HG02642 (cell line): Measurements from ENCODE around the gene CLDN10.

Experiments used
- ATAC-seq: cut with Tn5 transposase; IDR thresholded peaks from one replicate; pipeline ENCODE4 v1.9.1; 2021; ENCODE audit warnings: mild to moderate bottlenecking; ENCODE audit not compliant: unreplicated experiment, poor library complexity

CLDN10 gene

GRCh38 chr13:95593462-95593861 lies 40.9 kb downstream of the CLDN10 start:
- ATAC-seq = no peak

GRCh38 chr13:95596701-95597100 lies 44.2 kb downstream of the CLDN10 start:
- no peak for ATAC-seq

DNA sequence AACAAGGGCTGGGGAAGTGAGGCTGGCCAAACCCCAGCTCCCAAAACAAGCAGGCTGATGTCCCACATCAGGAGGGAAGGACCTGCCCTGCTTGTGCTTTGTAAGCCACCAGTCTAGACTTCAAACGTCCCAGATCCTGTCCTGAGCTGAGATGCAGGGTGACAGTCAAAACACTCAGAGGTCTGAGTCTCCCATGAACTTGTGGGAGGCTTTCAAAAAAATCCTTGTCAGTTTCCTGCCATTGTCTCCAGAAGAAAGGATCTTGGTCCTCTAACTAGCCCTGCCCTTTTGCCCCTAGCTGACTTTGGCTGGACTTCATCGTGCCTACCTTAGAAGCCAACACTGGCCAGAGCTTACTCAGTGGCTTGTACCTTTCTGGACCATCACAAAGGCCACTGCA lies 48.7 kb downstream of the CLDN10 start:
- no peak for ATAC-seq

GRCh38 chr13:95601906-95602305 lies 49.4 kb downstream of the CLDN10 start:
- no peak for ATAC-seq

- ATAC-seq = no peak
Measured at GRCh38 chr13:95603887-95604555, 51.5 kb downstream of the CLDN10 start.

GRCh38 chr13:95604556-95604915 lies 52.0 kb downstream of the CLDN10 start:
- no peak for ATAC-seq

DNA sequence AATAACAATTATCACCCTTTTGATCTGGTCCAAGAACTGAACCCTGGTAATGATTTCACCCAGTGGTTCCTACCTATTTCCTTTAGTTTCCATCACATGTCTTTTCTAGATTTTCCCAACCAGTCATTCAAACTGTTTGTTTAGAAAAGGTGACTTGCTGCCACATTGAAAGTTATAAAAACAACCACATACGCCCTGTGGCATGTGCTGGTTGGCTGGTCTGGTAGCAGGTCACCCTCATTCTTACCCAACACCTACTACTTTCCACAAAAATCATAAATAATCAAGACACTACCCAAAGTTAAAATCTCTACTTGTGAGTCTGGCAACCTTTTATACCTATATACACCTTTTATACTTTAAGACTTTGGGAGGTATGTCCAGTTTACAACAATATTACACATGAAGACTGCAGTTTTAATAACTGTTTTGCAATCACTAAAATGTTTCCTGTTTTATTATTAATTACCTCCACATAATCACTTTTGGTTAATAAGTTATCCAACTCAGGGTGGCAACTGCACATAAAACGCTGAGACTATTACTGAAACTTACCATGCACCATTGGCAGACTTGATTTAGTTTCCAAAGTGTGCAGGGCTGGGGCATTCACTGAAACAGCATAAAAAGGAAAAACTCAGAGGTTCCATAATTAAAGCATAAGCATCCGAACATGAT lies 53.1 kb downstream of the CLDN10 start:
- no peak for ATAC-seq

DNA sequence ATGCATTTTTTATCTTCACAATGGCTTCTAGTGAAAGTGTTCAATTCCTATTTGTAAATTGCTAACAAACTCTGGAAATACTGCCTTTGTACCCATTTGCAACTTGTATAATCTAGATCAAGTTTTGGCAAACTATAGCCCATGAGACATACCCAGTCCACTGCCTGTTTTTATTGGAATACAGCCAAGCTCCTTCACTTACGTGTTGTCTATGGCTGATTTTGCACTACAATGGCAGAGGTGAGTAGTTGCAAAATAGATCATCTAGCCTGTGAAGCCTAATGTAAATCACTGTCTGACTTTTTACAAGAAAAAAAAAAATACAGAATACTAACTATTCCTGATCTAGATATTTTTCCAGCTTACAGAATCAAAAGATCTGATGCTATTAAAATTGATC lies 54.8 kb downstream of the CLDN10 start:
- ATAC-seq = no peak

DNA sequence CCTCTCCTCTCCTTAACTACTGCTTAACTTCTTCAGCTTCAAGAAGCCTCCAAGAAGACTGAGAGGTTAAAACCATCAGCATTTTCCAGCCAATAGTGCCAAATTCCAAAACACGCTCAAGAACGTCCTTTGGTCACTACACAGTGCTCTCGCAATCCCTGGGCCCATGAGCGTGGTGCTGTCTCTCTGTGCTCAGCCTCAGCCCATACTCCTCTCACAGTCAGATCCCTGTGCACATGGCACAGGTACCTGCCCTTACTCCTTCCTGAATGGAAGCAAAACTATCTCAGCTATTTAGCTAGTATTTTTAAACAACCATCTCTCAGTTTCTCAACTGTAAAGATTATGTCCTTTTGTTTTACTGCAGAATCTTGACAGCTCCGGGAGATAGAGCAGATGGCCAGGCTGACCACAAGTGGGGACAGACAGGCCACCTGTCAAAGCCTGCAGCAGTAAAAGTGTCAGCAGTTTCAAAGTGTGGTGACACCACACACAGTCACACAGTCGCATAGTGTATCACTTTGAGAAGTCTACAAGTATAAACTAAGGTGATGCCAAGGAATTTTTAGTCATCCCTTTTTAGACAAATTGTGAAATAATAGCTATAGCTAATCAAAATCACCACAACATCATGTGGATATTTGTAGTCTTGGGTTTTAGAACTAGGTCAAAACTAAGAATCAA lies 56.3 kb downstream of the CLDN10 start:
- peak; percentile 48 for ATAC-seq

DNA sequence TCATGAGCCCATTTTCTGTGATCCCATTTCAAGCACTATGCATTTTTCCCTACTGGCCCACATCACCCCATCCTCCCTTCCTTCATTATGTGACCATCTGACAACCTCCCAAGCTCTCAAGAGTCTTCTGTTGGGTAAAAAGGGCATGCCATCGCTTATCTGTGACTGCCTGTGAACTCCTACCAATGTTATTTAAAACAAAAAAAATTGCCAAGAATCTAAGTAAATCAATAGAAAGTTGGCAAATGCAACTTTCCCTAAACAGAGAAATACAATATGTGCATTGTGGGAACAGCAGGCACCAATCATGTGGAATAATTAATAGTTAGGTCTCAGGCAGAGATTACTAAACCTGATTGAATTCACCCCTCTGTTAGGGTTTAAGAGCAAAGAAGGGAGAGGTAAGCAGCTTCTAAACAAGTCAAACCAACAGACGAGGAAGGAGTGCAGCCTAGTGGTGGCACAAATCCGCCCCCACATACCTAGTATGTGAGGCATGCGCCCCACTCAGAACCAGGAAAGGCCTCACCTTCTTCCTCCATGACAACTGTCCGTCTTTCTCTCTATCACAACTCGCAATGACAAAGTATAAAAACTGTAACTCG lies 62.2 kb downstream of the CLDN10 start:
- no peak for ATAC-seq

- no peak for ATAC-seq
Measured at GRCh38 chr13:95615539-95615938, 63.0 kb downstream of the CLDN10 start.

DNA sequence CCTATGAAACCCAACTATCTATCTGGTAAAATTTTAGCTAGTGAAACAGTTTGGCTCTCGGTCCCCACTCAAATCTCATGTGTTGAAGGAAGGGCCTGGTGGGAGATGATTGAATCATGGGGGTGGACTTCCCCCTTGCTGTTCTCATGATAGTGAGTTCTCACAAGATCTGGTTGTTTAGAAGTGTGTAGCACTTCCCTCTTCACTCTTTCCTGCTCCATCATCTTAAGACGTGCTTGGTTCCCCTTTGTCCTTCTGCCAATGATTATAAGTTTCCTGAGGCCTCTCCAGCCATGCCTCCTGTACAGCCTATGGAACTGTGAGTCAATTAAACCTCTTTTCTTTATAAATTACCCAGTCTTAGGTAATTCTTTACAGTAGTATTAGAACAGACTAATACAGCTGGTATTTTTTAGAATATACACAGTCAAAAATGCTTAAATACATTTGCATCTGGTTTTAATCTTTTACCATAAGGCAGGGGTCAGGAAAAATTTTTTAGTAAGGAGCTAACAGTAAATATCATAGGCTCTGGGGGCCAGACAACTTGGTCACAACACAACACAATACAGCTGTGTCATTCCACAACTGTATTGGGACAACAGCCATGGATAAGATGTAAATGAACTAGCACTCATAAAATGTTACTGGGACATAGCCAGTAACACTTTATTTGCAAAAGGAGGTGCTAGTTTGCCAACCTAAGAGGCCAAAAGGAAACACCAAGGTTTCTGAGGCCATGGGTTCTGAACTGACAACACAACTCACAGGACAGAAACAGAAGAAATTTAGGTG lies 67.7 kb downstream of the CLDN10 start:
- ATAC-seq = no peak

GRCh38 chr13:95620825-95621498 lies 68.4 kb downstream of the CLDN10 start:
- no peak for ATAC-seq

- no peak for ATAC-seq
Measured at GRCh38 chr13:95623141-95623540, 70.6 kb downstream of the CLDN10 start.

- ATAC-seq = peak; percentile 72
Measured at GRCh38 chr13:95624020-95624419, 71.5 kb downstream of the CLDN10 start.

GRCh38 chr13:95626768-95627167 lies 74.2 kb downstream of the CLDN10 start:
- no peak for ATAC-seq

DNA sequence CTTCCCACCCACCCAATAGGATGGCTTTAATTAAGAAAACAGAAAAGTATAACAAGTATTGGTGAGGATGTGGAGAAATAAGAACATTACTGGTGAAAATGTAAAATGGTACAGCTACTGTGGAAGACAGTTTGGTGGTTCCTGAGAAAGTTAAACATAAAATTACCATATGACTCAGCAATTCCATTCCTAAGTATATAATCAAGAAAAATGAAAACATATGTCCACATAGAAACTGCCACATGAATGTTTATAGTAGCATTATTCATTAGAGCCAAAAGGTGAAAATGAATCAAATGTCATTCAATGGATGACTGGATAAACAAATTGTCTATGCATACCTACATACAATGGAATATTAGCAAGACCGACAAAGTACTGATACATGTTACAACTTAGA lies 75.1 kb downstream of the CLDN10 start:
- no peak for ATAC-seq

GRCh38 chr13:95628488-95628887 lies 76.0 kb downstream of the CLDN10 start:
- no peak for ATAC-seq

GRCh38 chr13:95629071-95629470 lies 76.6 kb downstream of the CLDN10 start:
- no peak for ATAC-seq
